Measurements from ENCODE around the gene TMEFF2. TPM values are rescaled to one million over a fixed set of nuclear protein-coding genes. Genes with fewer than 3 reads are reported as not detected.
"Not testable (repeated sequence)": the region's sequence is repeated elsewhere in the genome, so short reads cannot be mapped to it uniquely, and the experiment has no call there.

The TMEFF2 gene
- polyA plus RNA-seq, 3 donors = 7.9 to 14.0 (median 12.3) TPM

GRCh38 chr2:191936882-191937405 lies 257.8 kb downstream of the TMEFF2 start:
- no peak for DNase-seq

DNA sequence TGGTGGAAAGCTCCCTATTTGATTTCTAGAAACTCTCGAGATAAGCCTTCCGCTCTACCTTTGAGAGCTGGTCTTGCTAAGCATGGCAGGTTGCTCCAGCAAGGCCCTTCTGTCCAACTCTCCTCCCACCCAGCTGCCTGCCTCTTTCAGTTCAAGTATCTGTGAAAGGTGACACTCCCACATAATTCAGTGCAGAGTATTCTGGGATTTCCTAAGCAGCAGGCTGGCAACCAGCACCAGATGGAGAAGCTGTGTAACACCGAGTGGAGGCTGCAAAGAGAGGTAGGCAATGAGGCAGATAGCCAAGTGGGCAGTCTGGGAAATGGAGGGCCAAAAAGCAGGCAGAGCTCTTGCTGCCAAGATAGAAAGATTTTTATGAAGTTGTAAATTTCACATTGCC lies 259.5 kb downstream of the TMEFF2 start:
- DNase-seq = peak; percentile 10

DNA sequence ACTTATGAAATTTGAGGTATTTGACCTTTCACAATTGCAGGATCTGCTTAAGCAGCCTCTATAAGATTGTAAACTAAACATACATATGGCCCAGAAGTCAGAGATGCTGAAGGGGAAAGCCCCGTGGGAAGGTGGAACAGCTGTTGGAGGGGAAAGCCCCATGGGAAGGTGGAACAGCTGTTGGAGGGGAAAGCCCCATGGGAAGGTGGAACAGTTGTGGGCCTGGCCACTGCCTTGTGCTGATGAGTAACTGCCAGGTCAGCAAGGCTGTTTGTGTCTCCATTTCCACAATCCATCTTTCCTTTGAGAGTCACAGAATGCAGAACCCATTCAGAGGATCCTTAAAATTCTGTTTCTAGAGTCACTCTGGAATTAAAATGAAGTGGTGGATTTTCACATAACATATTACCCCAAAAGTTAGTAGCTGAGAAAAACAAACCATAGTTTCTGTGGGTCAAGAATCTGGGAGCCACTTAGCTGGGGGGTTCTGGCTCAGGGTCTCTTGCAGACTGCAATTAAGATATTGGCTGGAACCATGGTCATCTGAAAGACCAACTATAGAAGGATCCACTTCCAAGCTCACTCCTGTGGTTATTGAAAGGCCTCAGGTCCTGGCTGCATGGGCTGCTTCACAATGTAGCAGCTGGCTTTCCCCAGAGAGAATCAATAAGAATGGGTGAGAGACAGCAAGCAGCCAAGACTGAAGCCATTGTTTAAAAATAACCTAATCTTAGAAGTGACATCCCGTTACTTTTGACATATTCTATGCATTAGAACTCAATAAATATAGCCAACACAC lies 261.2 kb downstream of the TMEFF2 start:
- DNase-seq = no peak

DNA sequence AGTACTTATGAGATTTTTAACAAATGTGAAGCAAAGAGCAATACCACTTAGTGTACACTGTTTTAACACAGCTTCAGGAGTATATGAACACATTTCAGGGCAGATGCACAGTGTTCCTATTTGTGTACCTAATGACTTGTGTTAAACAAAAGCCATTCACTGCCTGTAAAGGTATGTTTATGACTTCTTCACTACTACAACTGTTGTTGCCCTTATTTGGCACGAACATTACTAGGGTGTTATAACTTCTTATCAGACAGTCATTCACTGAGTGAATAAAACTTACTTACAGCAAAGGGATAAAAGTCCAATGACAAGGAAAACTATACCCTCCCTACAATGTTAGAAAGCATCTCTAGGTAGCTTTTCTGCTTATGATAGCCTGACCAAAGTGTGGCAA lies 262.4 kb downstream of the TMEFF2 start:
- DNase-seq = no peak

DNA sequence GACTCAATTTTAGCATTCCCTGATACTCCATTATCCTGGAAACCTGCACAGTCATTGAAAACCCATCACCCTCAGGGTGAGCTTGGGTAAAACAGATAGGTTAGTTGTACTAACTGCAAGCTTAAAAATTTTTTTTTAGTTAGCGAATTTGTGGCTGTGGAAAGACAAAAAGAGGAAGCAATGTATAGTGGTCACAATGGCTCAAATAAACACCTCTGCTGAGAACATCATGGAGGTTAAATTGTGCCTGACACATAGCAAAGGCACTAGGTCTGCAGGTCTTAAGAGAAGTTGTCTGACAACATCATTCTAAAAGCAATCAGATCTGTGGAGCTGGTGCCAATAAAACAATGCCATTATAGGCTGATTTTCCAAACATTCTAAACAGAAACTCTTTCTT lies 263.4 kb downstream of the TMEFF2 start:
- no peak for DNase-seq

GRCh38 chr2:191930205-191930604 lies 264.5 kb downstream of the TMEFF2 start:
- no peak for DNase-seq

DNA sequence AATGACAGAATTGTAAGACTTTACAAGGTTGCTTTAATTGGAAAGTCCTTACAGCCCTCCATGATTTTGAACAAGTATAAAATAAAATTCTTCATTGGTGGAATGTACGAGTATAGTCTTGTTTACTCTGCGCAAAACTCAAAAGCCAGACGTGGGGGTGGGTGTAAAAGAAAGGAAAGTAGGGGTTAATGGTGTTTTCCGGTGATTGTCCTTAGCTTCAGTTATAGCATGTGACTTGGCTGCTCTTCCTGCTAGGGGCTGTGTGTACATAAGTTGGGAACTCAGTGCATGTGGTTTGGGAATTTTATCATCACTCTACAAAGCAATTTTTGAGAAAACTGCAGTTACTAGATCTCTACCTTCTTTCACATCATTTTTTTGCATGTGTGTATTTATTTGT lies 265.4 kb downstream of the TMEFF2 start:
- no peak for DNase-seq

DNA sequence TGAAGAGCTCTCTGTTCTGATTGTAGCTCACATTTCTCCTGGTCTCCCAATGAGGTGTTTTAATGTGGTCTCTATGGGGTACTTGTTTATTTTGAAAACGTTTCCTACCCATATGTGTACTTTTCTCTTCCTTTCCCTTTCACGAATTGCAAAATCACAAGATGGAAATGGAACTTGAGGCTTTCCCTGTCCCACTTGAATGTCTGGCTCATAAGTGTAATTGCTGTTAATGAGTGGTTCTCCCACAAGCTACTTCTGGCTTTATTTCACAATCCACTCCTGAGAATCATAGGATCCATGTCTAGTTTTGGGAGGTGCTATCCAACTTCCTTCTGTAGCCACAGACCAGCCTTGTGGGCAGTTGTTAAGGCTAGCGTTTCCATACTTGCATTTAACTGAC lies 266.7 kb downstream of the TMEFF2 start:
- DNase-seq = no peak

DNA sequence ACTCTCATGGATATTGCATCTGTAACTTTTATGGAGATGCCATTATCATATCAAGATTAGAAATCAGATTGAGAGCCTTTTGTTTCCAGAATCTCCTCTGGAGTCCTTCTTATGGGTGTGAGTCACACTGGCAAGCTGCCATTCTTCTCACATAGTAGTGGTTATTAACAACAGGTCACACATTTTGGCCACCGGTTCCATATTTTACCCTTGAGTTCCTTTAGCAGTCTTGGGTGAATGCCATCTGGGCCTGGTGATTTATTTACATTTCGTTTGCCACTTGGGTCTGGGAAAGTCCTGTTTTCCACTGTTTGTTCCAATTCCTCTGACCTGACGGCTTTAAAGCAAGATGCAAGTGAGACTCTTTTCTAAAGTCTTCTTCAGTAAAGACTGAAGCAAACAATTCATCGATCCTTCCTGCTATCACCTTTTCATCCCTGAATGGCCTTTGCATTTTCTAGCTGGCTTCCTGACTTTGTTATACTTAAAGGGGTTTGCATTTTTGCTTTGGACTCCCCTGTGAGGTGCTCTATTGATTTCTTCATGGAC lies 267.3 kb downstream of the TMEFF2 start:
- peak; percentile 31 for DNase-seq

GRCh38 chr2:191926671-191927070 lies 268.1 kb downstream of the TMEFF2 start:
- DNase-seq = no peak

DNA sequence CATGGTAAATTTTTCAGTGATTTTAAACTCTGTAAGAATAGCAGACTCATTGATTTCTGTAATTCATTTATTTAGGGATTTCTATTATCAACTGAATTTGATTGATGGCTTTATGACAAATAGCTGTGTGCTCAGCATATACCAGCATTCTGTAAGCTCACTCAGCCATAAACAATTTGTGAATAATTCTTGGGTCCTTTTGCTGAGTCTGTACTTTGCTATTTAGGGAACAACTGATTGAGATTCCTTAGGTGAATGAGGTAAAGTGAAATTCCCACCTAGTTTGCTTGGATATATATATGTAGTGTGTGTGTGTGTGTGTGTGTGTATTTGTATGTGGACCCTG lies 271.1 kb downstream of the TMEFF2 start:
- DNase-seq = peak; percentile 14

DNA sequence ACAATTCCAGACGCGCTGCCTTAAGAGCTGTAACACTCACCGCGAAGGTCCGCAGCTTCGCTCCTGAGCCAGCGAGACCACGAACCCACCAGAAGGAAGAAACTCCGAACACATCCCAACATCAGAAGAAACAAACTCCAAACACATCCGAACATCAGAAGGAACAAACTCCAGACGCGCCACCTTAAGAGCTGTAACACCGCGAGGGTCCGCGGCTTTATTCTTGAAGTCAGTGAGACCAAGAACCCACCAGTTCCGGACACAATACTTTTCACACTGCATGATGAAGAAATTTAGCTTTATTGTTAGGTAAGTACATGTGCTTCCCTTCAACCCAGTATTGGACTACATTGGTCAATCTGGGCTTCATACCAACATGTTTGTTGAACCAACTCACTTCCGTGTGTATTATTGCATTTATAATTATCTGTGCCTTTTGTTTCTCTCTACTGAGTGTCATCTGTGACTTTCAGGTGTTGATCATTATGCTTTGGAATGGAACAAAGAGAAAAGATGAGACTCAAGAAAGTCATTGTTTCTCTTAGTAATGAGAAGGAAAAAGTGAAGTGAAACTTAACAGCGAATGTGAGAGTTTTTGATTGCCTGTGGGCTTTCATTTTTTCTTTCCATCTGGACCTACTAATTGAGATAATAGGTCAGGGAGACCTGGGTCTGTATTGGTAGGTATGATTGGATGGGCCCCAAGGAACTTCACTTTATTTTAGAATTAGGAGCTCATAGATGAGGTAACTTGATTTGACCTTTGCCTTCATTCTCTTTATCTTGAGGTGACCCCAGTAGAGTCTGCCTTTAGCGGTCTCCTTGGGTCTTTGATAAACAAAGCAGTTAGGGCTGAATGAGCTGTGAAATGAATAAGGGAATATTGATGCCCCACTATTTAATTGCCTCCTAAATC lies 271.7 kb downstream of the TMEFF2 start:
- DNase-seq = no peak

DNA sequence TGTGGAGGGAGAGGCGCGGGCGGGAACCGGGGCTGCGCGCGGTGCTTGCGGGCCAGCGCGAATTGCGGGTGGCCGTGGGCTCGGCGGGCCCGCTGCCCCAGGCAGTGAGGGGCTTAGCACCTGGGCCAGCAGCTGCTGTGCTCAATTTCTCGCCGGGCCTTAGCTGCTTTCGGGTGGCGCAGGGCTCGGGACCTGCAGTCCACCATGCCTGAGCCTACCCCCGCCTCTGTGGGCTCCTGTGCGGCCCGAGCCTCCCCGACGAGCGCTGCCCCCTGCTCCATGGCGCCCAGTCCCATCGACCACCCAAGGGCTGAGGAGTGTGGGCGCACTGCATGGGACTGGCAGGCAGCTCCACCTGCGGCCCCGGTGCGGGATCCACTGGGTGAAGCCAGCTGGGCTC lies 273.1 kb downstream of the TMEFF2 start:
- DNase-seq = not testable (repeated sequence)

- DNase-seq = no peak
These were observed 274.2 kb downstream of the TMEFF2 start for GRCh38 chr2:191920502-191920901.

DNA sequence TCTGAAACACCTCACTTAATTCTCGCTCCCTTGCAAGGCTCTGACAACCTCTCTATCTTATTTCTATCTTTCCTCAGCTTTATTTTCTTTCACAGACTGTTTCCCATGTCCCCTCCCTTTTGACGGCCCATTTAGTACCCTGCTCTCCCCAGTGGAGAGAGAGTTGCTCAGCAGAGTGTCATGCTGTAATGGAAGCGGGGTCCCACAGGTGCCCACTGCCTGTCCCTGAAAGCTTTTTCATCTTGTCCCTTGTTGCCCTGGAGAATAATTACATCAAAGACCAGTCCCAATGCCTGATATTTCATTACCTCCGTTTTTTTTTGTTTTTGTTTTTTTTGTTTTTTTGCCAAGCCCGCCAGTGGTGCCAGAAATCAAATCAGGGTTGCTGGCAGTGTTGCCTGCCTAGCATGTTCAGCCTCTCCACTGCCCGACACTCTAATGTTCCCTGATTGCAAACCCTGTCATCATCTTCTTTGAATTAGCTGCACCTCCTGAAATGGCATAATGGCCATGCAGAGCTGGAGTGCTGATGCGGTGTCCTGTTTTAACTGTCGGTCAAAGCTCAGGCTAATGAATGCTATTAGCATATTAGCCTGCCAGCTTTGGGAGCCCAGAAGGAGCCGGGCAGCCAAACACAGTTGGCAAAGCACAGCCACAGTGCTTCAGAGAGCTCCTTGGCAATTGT lies 276.6 kb downstream of the TMEFF2 start:
- no peak for DNase-seq

GRCh38 chr2:191917430-191917881 lies 277.3 kb downstream of the TMEFF2 start:
- DNase-seq = no peak

- no peak for DNase-seq
These were observed 277.9 kb downstream of the TMEFF2 start for GRCh38 chr2:191916826-191917225.

GRCh38 chr2:191915750-191916149 lies 279.0 kb downstream of the TMEFF2 start:
- no peak for DNase-seq

- DNase-seq = no peak
These were observed 280.9 kb downstream of the TMEFF2 start for GRCh38 chr2:191913796-191914195.

- no peak for DNase-seq
These were observed 282.0 kb downstream of the TMEFF2 start for GRCh38 chr2:191912764-191913163.

DNA sequence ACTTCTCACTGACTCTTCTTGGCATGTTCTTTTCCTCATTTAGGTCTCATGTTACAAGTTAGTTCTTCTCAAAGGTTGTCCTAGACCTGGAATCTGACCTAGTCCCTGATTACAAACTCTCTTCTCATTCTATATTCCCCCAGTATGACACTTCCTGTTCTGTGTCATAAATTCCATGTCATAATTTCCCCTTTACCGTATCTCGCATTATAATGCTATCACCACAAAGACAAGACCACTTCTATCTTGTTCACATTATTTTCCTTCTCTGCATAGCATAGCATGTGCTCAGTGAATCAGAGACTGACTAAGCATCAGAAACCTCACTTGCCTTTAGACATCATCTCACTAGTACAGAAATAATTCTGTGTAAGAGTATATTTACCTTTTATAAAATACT lies 284.2 kb downstream of the TMEFF2 start:
- DNase-seq = no peak

GRCh38 chr2:191908874-191909273 lies 285.9 kb downstream of the TMEFF2 start:
- no peak for DNase-seq

All from renal pelvis (tissue), 4 donors.